Measurements from ENCODE around the gene TMEM255A. TPM values are rescaled to one million over a fixed set of nuclear protein-coding genes. Genes with fewer than 3 reads are reported as not detected.
A peak's percentile ranks its signal among the peaks of the same experiment; 100 is the strongest.

Gene TMEM255A
- total RNA-seq, 1 donor from 2014 or later, result 3.5 TPM

DNA sequence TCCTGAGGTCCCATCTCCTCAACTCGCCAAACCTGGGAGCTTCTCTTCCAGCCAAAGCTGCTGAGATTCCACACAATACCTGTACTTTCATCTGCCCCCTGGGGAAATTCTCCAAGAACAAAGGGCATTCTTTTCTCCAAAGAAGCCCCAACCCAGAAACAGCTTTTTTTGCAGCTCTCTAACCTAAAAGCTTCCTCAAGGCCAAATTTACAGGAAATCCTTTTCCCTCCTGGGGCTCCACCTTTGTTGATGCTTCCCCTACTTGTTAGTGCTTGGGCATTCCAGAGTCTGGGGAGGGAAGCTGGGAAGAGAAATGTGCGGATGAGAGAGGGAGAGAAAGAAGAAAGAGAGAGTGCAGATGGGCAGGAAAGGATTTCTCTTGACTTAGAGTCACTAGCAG, 36.3 kb downstream of the TMEM255A start:
- H3K9me3 Mint-ChIP-seq, result no peaks in the 10 kb centered on the region
- no peak overlapping the region for H3K9ac ChIP-seq
- H3K36me3 ChIP-seq, result no peaks in the 10 kb centered on the region
- peak overlapping the region; percentile 45 for H3K4me2 ChIP-seq
- no peak overlapping the region for H3K27ac Mint-ChIP-seq
- no peak overlapping the region for H3K4me3 Mint-ChIP-seq
- no peak overlapping the region for H3K4me3 ChIP-seq
- no peak overlapping the region for H2AFZ ChIP-seq (replicated peaks)
- H3K4me1 ChIP-seq, result no peaks in the 10 kb centered on the region
- H3K36me3 Mint-ChIP-seq, result peaks cover 2% of the 10 kb centered on the region
- no peaks in the 10 kb centered on the region for H3F3A ChIP-seq (ENCODE audit: low read depth)
- H3K27me3 Mint-ChIP-seq (ENCODE audit: insufficient read depth, low read depth), result no peaks in the 10 kb centered on the region
- H4K20me1 ChIP-seq (ENCODE audit: low read depth), result no peaks in the 10 kb centered on the region
- H3K27ac ChIP-seq, result no peak overlapping the region
- peaks cover 7% of the 10 kb centered on the region for H3K4me1 Mint-ChIP-seq
- no peaks in the 10 kb centered on the region for H3K79me2 ChIP-seq (ENCODE audit: low read depth)
- peak; percentile 4 for DNase-seq (ENCODE audit: low spot score)
- no peaks in the 10 kb centered on the region for H3K27me3 ChIP-seq
- H3K9me3 ChIP-seq (ENCODE audit: low read depth), result no peaks in the 10 kb centered on the region
- TF ChIP-seq EZH2 (IDR thresholded peaks at IDR 0.05) (no peak), EZH2phosphoT487 (IDR thresholded peaks at IDR 0.05) (no peak)
- TF ChIP-seq, protein P1, sequence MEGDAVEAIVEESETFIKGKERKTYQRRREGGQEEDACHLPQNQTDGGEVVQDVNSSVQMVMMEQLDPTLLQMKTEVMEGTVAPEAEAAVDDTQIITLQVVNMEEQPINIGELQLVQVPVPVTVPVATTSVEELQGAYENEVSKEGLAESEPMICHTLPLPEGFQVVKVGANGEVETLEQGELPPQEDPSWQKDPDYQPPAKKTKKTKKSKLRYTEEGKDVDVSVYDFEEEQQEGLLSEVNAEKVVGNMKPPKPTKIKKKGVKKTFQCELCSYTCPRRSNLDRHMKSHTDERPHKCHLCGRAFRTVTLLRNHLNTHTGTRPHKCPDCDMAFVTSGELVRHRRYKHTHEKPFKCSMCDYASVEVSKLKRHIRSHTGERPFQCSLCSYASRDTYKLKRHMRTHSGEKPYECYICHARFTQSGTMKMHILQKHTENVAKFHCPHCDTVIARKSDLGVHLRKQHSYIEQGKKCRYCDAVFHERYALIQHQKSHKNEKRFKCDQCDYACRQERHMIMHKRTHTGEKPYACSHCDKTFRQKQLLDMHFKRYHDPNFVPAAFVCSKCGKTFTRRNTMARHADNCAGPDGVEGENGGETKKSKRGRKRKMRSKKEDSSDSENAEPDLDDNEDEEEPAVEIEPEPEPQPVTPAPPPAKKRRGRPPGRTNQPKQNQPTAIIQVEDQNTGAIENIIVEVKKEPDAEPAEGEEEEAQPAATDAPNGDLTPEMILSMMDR (IDR thresholded peaks at IDR 0.05), result no peak

DNA sequence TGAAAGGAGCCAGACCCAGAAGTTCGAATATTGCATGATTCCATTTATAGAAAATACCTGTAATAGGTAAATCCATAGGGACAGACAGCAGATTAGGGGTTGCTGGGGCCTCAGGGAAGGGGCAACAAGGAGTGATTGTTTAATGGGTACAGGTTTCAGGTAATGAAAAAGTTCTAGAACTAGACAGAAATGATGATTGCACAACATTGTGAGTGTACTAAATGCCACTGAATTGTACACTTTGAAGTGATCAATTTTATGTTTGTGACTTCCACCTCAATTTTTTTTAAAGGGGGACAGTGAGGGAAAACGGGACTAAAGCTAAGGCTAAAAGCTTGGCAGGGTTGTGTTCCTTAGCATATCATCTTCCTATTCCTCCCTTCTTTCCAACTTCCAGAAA, 37.1 kb downstream of the TMEM255A start:
- no peaks in the 10 kb centered on the region for H3K27me3 Mint-ChIP-seq (ENCODE audit: insufficient read depth, low read depth)
- Histone ChIP-seq H3K9me3 (ENCODE audit: low read depth) (no peaks in the 10 kb centered on the region), H3K4me3 (no peak overlapping the region), H3K27me3 (no peaks in the 10 kb centered on the region), H3K4me2 (no peak overlapping the region), H4K20me1 (ENCODE audit: low read depth) (no peaks in the 10 kb centered on the region), H3K36me3 (no peaks in the 10 kb centered on the region), H3K4me1 (no peaks in the 10 kb centered on the region), H3K9ac (no peak overlapping the region), H3K79me2 (ENCODE audit: low read depth) (no peaks in the 10 kb centered on the region), H3F3A (ENCODE audit: low read depth) (no peaks in the 10 kb centered on the region), H2AFZ (replicated peaks) (no peak overlapping the region), H3K27ac (no peak overlapping the region)
- peaks cover 2% of the 10 kb centered on the region for H3K36me3 Mint-ChIP-seq
- H3K4me1 Mint-ChIP-seq, result peaks cover 7% of the 10 kb centered on the region
- H3K4me3 Mint-ChIP-seq, result no peak overlapping the region
- H3K27ac Mint-ChIP-seq, result no peak overlapping the region
- H3K9me3 Mint-ChIP-seq, result no peaks in the 10 kb centered on the region
- no peak for TF ChIP-seq EZH2 (IDR thresholded peaks at IDR 0.05)
- TF ChIP-seq, protein P1 (IDR thresholded peaks at IDR 0.05), result no peak
- DNase-seq (ENCODE audit: low spot score), result no peak

- no peaks in the 10 kb centered on the region for H3K9me3 Mint-ChIP-seq
- no peak overlapping the region for H3K27ac Mint-ChIP-seq
- H3K36me3 Mint-ChIP-seq, result no peaks in the 10 kb centered on the region
Observed at GRCh38 chrX:120271218-120271617, 40.0 kb downstream of the TMEM255A start.

More at GRCh38 chrX:120271218-120271617, 40.0 kb downstream of the TMEM255A start:
- no peak for TF ChIP-seq EZH2phosphoT487 (IDR thresholded peaks at IDR 0.05)
- TF ChIP-seq EZH2 (IDR thresholded peaks at IDR 0.05), result no peak
- TF ChIP-seq, protein P1 (IDR thresholded peaks at IDR 0.05), result no peak
- no peak overlapping the region for H3K4me2 ChIP-seq
- no peak overlapping the region for H3K4me3 ChIP-seq
- H3K79me2 ChIP-seq (ENCODE audit: low read depth), result no peaks in the 10 kb centered on the region
- DNase-seq (ENCODE audit: low spot score), result no peak
- no peaks in the 10 kb centered on the region for H3K27me3 ChIP-seq
- no peak overlapping the region for H3K9ac ChIP-seq
- no peak overlapping the region for H2AFZ ChIP-seq (replicated peaks)
- no peaks in the 10 kb centered on the region for H3K36me3 ChIP-seq
- no peaks in the 10 kb centered on the region for H3K9me3 ChIP-seq (ENCODE audit: low read depth)
- no peaks in the 10 kb centered on the region for H4K20me1 ChIP-seq (ENCODE audit: low read depth)
- H3F3A ChIP-seq (ENCODE audit: low read depth), result no peaks in the 10 kb centered on the region
- H3K4me1 Mint-ChIP-seq, result peaks cover 7% of the 10 kb centered on the region
- no peak overlapping the region for H3K27ac ChIP-seq
- H3K4me3 Mint-ChIP-seq, result no peak overlapping the region
- no peaks in the 10 kb centered on the region for H3K27me3 Mint-ChIP-seq (ENCODE audit: insufficient read depth, low read depth)
- H3K4me1 ChIP-seq, result no peaks in the 10 kb centered on the region

All from neural progenitor cell (in vitro differentiated cells).